GM21528 (cell line): ENCODE measurements around the gene UVSSA.
"Not testable (repeated sequence)": the region's sequence is repeated elsewhere in the genome, so short reads cannot be mapped to it uniquely, and the experiment has no call there.

Experiments used
- ATAC-seq: cut with Tn5 transposase; IDR thresholded peaks from one replicate; pipeline ENCODE4 v1.9.1; 2021; ENCODE audit warnings: mild to moderate bottlenecking, moderate library complexity; ENCODE audit not compliant: unreplicated experiment, low FRiP score

The UVSSA gene

DNA sequence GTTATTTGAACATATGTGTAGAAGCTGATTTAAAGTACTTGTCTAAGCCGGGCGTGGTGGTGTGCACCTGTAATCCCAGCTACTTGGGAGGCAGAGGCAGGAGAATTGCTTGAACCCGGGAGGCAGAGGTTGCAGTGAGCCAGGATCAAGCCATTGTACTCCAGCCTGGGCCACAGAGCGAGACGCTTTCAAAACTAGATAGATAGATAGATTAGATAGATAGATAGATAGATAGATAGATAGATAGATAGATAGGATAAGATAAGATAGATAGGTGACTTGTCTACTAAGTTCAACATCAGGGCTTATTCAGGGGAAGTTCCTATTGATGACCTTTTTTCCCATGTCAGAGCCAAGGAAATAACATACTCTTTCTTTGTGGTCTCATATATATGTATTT lies 46.4 kb downstream of the UVSSA start:
- not testable (repeated sequence) for ATAC-seq

DNA sequence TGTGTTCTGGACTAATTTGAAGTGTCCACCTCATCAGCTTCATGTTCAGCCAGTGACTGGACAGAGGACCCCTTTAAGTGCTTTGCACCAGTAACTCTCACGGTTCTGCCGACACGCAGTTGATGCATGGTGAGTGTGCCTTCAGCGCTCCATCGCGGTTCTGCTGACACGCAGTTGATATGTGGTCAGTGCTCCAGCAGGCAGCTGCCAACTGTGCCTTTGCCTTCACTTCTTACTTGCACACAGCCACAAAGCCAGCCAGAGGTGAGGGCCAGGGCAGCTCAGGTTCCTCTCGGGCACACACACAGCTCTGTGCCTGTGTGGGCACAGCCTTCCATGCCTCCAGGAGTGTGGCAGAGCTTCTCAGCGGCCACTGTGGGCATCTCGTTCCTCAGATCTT lies 46.9 kb downstream of the UVSSA start:
- ATAC-seq: no peak

DNA sequence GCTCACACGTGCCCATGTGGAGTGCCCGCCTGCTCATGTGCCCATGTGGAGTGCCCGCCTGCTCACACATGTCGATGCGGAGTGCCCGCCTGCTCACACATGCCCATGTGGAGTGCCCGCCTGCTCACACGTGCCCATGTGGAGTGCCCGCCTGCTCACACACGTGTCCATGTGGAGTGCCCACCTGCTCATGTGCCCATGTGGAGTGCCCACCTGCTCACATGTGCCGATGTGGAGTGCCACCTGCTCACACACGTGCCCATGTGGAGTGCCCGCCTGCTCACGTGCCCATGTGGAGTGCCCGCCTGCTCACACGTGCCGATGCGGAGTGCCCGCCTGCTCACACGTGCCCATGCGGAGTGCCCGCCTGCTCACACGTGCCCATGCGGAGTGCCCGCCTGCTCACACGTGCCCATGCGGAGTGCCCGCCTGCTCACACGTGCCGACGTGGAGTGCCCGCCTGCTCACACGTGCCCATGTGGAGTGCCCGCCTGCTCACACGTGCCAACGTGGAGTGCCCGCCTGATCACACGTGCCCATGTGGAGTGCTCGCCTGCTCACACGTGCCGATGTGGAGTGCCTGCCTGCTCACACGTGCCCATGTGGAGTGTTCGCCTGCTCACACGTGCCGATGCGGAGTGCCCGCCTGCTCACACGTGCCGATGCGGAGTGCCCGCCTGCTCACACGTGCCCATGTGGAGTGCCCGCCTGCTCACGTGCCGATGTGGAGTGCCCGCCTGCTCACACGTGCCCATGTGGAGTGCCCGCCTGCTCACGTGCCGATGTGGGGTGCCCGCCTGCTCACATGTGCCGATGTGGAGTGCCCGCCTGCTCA lies 47.8 kb downstream of the UVSSA start:
- ATAC-seq: not testable (repeated sequence)

DNA sequence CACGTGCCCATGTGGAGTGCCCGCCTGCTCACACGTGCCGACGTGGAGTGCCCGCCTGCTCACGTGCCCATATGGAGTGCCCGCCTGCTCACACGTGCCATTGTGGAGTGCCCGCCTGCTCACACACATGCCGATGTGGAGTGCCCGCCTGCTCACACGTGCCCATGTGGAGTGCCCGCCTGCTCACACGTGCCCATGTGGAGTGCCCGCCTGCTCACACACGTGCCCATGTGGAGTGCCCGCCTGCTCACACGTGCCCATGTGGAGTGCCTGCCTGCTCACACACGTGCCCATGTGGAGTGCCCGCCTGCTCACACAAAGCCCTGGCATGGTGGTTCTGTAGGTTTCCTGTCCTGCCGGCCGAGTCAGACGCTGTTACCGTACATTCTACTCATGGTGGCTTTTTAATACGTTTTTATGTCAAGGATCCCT lies 48.4 kb downstream of the UVSSA start:
- not testable (repeated sequence) for ATAC-seq

DNA sequence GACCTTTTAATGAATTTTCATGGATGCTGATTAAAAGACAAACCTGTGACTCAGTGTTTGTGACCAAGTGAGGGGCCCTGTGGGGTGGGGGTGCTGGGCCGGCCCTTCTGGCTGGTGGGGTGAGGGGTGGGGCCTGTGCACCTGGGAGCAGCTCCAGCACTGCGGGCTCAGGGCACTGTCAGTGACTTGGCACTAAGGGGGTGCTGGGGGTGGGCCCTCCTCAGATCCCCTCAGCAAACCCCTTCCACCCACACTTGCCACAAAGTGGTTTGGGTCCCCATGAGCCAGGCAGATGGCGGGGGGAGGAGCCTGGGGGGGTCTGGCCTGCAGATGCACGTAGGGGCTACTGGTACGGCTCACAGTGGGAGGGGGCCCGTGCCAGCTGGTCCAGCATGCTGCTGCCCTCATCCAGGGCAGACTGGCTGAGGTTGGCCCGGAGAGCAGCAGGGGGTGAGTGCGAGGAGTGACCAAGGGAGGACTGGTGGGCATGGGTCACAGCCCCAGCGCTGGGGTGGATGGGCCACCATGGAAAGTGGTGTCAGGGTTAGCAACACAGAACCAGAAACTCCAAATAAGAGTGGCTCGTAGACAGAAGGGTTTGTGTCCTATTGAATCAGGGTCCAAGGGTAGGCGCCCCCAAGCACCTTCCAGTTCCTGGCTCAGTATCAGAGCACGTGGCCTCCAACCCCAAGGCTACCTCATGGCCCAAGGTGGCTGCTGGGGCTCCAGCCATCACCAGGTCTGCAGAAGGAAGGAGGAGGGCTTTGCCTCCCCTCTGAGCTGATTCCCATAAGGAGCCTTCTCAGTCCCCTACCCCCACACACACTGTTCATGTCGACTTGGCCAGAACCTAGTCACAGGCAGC lies 49.2 kb downstream of the UVSSA start:
- no peak for ATAC-seq

DNA sequence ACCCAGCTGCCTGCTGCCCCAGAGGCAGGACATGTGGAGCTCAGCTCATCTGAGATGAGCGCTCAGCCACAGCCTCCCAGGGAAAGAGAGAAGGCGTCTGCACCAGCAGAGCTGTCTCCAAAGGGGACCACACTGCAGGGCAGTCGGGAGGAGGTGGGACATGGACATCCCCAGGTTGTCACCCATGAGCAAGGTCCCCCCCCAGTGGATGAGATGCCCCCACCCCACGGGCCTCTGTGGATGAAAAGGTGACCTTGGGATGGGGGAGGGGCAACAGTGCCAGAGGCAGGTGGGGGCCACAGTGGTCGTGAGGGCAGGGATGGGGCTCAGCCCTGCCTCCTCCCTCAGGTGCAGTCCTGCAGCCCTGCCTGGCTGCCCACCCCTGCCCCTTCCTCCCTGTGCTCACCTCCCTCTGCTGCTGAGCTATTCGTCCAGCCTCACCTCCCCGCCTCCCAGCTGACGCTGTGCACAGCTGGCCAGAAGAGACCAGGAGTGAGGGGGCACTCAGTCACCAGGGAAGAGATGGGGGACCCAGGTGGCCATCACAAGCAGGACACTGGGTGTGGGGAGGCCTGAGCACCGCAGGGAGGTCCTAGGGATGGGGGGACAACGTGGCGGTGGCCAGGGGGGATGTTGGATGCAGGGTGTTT lies 49.9 kb downstream of the UVSSA start:
- ATAC-seq: no peak

DNA sequence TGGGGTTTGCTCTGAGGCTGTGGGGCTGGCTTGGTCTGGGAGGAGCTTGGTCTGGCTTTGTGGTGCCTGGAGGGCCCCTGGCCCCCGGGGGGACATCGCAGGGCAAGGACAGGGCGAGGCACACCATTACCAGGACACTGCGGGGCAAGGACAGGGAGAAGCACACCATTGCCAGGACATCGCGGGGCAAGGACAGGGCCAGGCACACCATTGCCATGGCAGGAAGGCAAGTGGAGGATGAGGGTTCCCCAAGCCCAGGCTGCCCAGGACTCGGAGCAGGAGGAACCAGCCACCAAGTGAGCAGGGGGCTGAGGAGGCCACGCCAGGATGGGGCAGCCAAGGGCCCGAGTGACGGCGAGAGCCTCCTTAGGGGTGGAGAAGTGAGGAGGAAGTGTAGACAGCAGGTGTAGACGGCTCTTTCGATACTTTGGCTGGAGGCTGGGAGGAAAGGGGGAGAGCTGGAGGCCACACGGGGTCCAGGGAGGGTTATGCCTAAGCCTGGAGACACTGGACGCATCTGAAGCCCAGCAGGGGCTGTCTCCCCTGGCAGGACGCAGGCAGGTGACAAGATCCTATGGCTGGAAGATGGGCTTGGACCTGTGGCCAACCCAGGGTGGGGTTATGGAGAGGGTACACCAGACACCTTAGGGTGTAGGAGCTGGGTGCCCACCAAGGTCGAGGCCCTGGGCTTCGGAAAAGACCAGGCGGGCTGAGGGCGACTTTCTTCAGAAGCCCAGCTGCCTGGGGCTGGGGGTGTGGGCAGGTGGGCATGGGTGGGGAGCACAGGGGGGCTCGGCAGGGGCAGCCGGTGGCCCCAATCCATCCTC lies 51.9 kb downstream of the UVSSA start:
- no peak for ATAC-seq

DNA sequence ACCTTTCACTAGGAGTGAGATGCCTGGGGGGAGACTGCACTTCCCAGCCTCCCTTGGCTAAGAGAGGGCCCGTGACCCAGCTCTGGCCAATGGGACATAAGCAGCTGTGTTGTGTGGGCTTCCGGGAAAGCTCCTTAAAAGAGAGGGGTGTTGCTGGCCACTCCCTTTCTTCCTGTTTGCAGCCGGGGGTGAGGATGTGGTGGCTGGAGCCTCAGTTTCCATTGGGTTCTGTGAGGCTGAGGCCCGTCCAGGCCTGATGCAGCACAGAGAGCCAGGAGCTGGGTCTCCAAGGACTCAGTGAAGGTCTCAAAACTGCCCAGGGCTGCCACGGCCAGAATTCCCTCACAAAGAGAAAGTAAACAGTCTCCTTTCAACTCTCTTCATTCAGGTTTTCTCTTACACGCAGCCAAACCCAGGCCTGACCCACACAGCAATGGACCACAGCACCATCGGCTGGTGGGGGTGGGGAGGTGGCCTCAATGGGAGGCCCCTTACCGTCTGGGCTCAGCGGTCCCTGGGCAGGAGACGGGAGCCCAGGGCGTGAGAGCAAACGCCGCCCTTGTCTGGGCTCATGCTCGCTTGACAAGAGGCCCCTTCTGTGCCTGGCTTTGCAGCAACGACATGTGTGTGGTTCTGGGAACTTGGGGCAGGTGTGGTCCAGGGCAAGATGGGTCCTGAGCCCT lies 52.6 kb downstream of the UVSSA start:
- no peak for ATAC-seq

DNA sequence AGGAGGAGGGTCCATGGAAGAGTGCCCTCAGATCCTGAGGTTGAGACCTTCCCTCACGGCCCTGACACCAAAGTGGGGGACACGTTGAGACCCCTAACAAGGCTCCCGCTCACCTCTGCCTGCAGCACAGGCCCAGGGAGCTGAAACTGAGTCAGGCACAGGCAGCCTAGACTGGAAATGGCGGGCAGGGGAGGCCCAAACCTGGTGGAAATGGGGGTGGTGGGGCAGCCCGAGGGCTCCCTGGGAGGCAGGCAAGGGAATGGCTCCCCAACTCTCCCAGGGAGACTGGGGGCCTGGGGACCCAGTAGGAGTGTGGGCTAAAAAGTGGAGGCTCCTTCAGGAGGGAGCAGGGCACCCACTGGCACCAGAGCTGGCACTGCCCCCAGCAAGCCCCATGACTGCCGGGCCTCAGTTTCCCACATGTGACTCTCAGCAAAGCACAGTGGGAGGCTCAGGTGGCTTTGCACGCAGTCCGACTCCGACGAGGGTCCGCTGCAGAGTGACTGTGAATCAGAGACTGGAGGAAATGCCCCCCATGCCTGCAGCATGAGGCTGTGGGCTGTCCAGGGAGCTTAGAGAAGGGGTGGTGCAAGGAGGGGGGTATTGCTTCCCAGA lies 53.3 kb downstream of the UVSSA start:
- ATAC-seq: no peak

DNA sequence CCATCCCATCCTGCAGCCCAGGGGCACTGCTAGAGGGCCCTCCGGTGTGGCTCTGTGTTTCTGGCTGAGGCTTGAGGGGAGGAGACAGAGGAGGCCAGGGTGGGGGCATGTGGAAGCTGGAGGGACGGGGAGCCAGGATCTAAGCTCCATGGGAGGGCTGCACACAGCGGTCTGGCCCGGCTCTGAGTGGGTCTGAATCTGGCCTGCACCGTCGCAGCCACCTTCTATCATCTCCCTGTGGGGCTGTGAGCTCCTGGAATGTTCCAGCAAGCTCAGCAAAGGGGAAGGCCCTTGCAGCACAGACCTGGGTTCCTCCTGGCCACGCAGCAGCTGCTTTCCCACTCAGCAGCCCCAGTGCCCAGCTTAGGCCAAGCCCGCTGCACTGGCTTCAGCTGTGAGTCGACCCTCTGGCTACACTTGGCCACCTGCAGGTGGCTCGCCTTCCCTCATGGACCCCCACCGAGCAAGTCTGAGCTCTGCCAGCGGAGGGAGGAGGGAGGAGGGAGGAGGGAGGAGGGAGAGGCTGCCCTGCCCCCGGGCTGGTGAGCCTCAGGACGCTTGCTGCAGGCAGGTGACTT lies 53.9 kb downstream of the UVSSA start:
- ATAC-seq: no peak

DNA sequence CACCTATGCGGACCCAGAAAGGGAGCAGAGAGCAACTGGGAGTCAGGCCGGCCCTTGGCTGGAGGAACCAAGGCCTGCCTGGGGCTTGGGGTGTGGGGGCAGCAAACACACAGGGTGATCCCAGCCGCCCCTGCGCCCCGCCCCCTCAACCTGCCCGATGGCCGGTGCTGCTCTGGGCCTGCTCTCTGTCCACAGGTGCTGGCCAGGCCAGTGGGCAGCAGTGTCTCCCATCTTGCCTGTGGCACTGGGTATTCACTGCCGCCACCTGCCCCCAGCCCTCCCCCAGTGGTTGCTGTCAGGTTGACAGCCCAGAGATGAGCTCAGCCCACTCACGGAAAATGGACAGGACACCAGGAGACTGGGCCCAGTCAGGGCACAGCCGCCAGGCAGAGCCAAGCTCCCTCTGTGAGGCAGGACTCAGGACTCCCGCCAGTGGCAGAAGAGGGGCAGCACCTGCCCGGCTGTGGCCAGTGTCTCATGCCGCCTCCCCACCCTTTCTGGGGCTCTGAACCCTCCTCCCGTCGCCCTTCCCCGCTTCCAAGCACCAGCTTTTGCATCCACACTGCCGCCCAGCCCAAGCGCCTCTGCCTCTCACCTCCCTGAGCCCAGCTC lies 54.5 kb downstream of the UVSSA start:
- ATAC-seq: no peak

DNA sequence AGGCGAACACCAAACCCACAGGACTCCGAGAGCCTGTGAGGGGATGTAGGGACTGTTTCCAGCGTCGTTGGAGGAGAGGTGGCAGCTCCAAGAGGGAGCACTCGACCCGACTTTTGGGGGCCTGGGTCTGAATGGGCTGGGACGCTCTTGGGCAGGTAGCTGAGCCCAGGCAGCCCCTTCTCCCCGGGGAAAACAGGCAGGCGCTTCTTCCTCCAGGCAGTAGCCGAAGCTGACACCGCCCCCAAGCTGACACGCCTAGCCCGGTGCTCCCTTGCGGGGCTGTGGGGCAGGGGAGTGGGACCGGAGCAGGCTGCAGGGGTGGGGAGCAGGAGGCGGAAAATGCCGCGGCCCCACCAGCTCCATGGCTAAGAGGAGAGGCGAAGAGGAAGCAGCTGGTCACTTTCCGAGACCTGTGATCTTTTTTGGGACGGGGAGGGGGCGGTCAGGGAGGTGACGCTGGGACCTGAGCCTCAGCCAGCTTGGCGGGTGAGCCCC lies 55.1 kb downstream of the UVSSA start:
- no peak for ATAC-seq

DNA sequence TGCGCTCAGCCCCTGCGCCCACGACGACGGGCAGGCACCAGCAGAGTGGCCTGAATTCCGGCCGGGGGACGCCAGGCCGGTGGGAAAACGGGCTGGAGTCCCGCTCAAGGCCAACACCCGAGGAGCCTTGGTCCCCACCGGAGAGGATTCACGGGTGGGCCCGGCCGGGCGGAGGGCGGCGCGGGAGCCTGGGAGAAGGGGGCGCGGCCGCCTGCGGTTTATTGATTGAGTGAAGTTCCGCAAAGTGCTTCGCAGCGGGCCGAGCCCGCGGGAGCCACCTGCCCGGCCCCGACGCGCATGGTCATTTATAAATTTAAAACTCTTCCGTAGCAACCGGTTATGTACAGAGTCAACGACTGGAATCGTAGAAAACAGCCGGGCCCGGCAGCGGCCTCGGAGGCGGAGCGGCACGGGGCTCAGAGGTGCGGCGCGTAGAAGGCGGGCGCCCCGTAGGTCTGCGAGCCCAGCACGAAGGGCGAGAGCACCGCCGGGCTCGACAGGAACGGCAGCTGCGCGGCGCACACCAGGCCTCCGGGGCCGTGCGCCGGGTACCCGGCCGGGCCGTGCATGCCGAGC lies 55.6 kb downstream of the UVSSA start:
- ATAC-seq: no peak

DNA sequence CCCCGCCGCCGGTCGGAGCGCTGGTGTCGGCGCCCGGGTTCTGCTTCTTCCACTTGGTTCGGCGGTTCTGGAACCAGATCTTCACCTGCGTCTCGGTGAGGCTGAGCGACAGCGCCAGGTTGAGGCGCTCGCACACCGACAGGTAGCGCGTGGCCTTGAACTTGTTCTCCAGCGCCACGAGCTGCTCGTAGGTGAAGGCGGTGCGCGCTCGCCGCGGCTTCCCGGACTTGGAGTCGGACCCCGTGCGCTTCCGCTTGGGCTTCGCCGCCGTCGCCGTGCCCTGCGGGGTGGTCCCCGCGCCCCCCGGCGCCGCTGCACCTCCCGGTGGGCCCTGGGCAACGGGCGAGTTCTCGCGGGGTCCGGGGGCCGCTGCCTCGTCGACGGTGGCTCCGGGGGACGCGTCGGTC lies 56.2 kb downstream of the UVSSA start:
- ATAC-seq: no peak

DNA sequence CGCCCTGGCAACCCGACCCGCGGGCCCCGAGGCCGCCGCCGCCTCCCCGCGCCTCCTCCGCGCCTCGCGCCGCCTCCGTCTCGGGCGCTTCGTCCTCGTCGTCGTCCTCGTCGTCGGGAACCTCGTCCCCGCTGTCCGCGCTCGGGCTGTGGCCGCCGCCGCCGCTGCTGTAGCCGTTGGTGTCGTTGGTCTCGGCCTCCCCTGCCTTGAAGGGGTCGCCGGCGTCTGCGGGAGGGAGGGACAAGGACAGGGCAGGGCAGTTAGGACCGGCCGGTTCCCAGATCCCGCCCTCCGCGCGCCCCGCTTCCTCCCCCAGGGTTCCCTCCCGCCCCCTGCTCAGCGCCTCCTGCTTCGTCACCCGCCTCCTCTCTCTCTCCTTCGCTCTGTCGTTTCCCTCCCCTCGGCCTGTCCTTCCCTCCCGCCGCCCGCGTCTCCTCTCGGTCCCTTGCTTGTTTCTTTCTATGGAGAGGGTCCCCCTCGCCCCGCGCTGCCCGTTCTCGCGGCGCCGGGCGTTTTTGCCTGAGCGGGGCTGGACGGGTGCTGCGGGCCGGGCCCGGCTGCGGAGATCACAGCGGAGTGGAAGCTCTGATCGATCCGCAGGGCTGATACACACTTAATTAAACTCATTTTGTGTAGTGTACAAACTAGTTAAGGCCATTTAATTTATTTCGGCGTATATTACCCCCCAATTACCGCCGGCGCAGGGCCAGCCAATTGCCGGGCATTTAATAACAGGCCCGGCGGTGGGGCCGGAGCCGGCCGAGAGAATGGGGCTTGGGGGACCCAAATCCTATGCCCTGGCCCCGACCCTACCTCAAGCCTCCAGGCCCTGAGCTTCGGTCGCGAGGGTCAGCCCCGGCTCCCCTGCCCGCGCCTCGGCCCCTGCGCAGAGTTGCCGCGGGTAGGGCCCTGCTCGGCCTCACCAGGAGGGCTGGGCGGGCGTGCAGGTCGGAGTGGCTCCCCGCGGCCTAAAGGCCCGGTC lies 56.9 kb downstream of the UVSSA start:
- no peak for ATAC-seq

DNA sequence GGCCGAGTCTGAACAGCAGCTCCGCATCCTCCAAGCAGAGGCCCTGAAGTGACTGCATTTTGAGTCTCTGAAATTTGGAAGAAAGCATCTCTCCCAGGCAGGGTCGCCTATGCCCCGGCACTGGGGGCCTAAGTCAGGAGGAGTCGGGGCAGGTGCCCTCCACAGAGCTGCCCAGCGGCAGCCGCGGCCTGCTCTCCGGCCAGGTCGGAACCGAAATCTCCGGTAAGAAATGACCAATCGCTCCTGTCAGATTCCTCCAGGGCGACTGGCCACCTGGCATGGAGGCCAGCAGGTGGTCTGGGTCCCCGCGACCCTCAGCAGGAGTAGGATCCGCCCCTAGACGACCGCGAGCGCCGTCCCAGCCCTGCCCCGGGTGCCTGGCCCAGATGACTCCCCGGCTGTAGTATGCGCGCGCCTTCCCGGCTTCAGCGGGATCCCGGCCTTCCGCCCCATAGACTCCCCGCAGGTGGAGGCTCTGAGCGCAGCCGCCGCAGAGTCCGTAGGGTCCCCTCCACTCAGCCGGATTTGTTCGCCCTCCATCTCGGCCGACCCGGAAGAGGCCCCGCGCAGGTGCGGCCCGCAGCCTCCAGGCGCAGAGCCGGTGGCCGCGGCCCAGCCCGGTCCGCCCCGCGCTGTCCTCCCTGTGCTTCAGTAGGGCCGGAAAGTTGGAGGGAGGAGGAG lies 57.7 kb downstream of the UVSSA start:
- no peak for ATAC-seq
